Left kidney (tissue), 2 donors: ENCODE measurements around the gene PLEKHM1. TPM values are rescaled to one million over a fixed set of nuclear protein-coding genes. Genes with fewer than 3 reads are reported as not detected.
"Not testable (repeated sequence)": the region's sequence is repeated elsewhere in the genome, so short reads cannot be mapped to it uniquely, and the experiment has no call there.

Experiments used
- DNase-seq: peaks from one replicate; pipeline ENCODE4 v3.0.0-alpha.2; 2013
- polyA plus RNA-seq: library from polyadenylated mRNA; unstranded; fragments of 120-200 nt; gene quantifications from one replicate; pipeline ENCODE4 v1.2.1, GENCODE V29; 2013; ENCODE audit not compliant: insufficient read length

PLEKHM1 gene
- polyA plus RNA-seq, 1 donor, result 14.3 TPM

GRCh38 chr17:45468293-45469203, 22.0 kb downstream of the PLEKHM1 start:
- not testable (repeated sequence) for DNase-seq

GRCh38 chr17:45461524-45462327, 28.8 kb downstream of the PLEKHM1 start:
- not testable (repeated sequence) for DNase-seq

GRCh38 chr17:45460422-45460821, 30.1 kb downstream of the PLEKHM1 start:
- DNase-seq, result not testable (repeated sequence)

- not testable (repeated sequence) for DNase-seq
Observed at GRCh38 chr17:45454341-45454740, 36.2 kb downstream of the PLEKHM1 start.

GRCh38 chr17:45453731-45454130, 36.8 kb downstream of the PLEKHM1 start:
- not testable (repeated sequence) for DNase-seq

- not testable (repeated sequence) for DNase-seq
Observed at GRCh38 chr17:45453225-45453534, 37.3 kb downstream of the PLEKHM1 start.

- DNase-seq, result not testable (repeated sequence)
Observed at GRCh38 chr17:45452329-45453224, 37.9 kb downstream of the PLEKHM1 start.

- DNase-seq, result not testable (repeated sequence)
Observed at GRCh38 chr17:45451660-45452059, 38.9 kb downstream of the PLEKHM1 start.

GRCh38 chr17:45451131-45451530, 39.4 kb downstream of the PLEKHM1 start:
- DNase-seq, result no peak

- DNase-seq, result not testable (repeated sequence)
Observed at GRCh38 chr17:45449708-45450329, 40.7 kb downstream of the PLEKHM1 start.

GRCh38 chr17:45449260-45449659, 41.3 kb downstream of the PLEKHM1 start:
- DNase-seq, result not testable (repeated sequence)

- not testable (repeated sequence) for DNase-seq
Observed at GRCh38 chr17:45448483-45448882, 42.0 kb downstream of the PLEKHM1 start.

GRCh38 chr17:45448066-45448465, 42.5 kb downstream of the PLEKHM1 start:
- not testable (repeated sequence) for DNase-seq

- not testable (repeated sequence) for DNase-seq
Observed at GRCh38 chr17:45447650-45448049, 42.9 kb downstream of the PLEKHM1 start.

- DNase-seq, result not testable (repeated sequence)
Observed at GRCh38 chr17:45446872-45447625, 43.5 kb downstream of the PLEKHM1 start.

GRCh38 chr17:45445901-45446743, 44.4 kb downstream of the PLEKHM1 start:
- DNase-seq, result not testable (repeated sequence)

GRCh38 chr17:45444856-45445820, 45.4 kb downstream of the PLEKHM1 start:
- not testable (repeated sequence) for DNase-seq

- not testable (repeated sequence) for DNase-seq
Observed at GRCh38 chr17:45444301-45444700, 46.2 kb downstream of the PLEKHM1 start.
